H1 (cell line): ENCODE measurements around the gene FLT4. TPM values are rescaled to one million over a fixed set of nuclear protein-coding genes. Genes with fewer than 3 reads are reported as not detected.
A peak's percentile ranks its signal among the peaks of the same experiment; 100 is the strongest.

Experiments used
- CTCF ChIA-PET: fragments of 300-600 bp; sonication (Branson Sonifier 250); formaldehyde crosslinking; loops from one replicate; lab custom pipeline; 2021; ENCODE audit not compliant: partially characterized antibody; lab: Charles Lee
- POLR2A ChIA-PET: fragments of 300-600 bp; sonication (Branson Sonifier 250); formaldehyde crosslinking; loops from one replicate; lab custom pipeline; 2021; ENCODE audit warnings: inconsistent platforms; ENCODE audit not compliant: partially characterized antibody; lab: Charles Lee
- DNase-seq, 2 experiments: peaks; one replicate each; pipeline versions ENCODE4 v3.0.0 to v3.0.0-alpha.2; 2010 to 2022; ENCODE audit warnings: low spot score in 2 of 2, low read depth in 1 of 2, mixed read lengths in 1 of 2
- FAIRE-seq: peaks from 2 replicates; lab custom pipeline; 2011; peaks lifted over from hg19 to GRCh38; lab: Jason Lieb, UNC
- H2AFZ ChIP-seq: 2 replicates; pipeline ENCODE4 v1.8.1; 2012; ENCODE audit warnings: low read length, inconsistent platforms
- H2AK5ac ChIP-seq: 2 replicates; pipeline ENCODE4 v1.6.1; 2013; ENCODE audit warnings: low read depth, low read length
- H2BK120ac ChIP-seq: replicated peaks from 2 replicates; pipeline ENCODE3; 2013; ENCODE audit warnings: low read depth, low read length, inconsistent platforms
- H2BK12ac ChIP-seq: 2 replicates; pipeline ENCODE4 v1.6.1; 2013; ENCODE audit warnings: low read depth, low read length
- H2BK15ac ChIP-seq: 2 replicates; pipeline ENCODE4 v1.6.1; 2013; ENCODE audit warnings: low read length
- H2BK20ac ChIP-seq: 2 replicates; pipeline ENCODE4 v1.6.1; 2013; ENCODE audit warnings: low read length
- H2BK5ac ChIP-seq: 2 replicates; pipeline ENCODE4 v1.6.1; 2013; ENCODE audit warnings: low read depth, low read length
- H3K14ac ChIP-seq: 2 replicates; pipeline ENCODE4 v1.6.1; 2013; ENCODE audit warnings: inconsistent platforms; ENCODE audit not compliant: insufficient read length
- H3K18ac ChIP-seq: 2 replicates; pipeline ENCODE4 v1.6.1; 2013; ENCODE audit warnings: low read length; ENCODE audit errors: extremely low read depth
- H3K23ac ChIP-seq: 2 replicates; pipeline ENCODE4 v1.6.1; 2013; ENCODE audit warnings: inconsistent platforms; ENCODE audit not compliant: insufficient read length
- H3K23me2 ChIP-seq: 2 replicates; pipeline ENCODE4 v1.6.1; 2013; ENCODE audit warnings: low read depth, low read length
- H3K27ac ChIP-seq: 2 replicates; pipeline ENCODE4 v1.6.1; 2011; ENCODE audit warnings: low read depth, low read length, inconsistent platforms
- H3K27me3 ChIP-seq, 4 experiments: replicated peaks in 1 of 4; 1 replicate in 1 of 4; 2 replicates in 3 of 4; pipeline versions ENCODE4 v1.6.1 to v1.8.1; 2011 to 2013; ENCODE audit warnings: low read length in 3 of 4, mild to moderate bottlenecking in 3 of 4, inconsistent platforms in 2 of 4, mixed read lengths in 2 of 4, moderate library complexity in 1 of 4; ENCODE audit not compliant: control insufficient read depth in 3 of 4, insufficient read depth in 3 of 4; ENCODE audit errors: extremely low read depth in 1 of 4
- H3K36me3 ChIP-seq, 4 experiments: 2 replicates each; pipeline versions ENCODE4 v1.6.1 to v1.8.1; 2011 to 2013; ENCODE audit warnings: mild to moderate bottlenecking in 4 of 4, low read length in 3 of 4, moderate library complexity in 2 of 4, control low read depth in 1 of 4, inconsistent platforms in 1 of 4; ENCODE audit not compliant: insufficient read depth in 4 of 4, control insufficient read depth in 2 of 4
- H3K4ac ChIP-seq: replicated peaks from 2 replicates; pipeline ENCODE3; 2013; ENCODE audit warnings: low read length, low read depth, mixed read lengths, inconsistent platforms; ENCODE audit not compliant: insufficient read length
- H3K4me1 ChIP-seq, 4 experiments: replicated peaks in 1 of 4; 1 replicate in 1 of 4; 2 replicates in 3 of 4; pipeline versions ENCODE4 v1.6.1 to v1.8.1; 2011 to 2013; ENCODE audit warnings: low read length in 3 of 4, inconsistent platforms in 2 of 4, mixed read lengths in 1 of 4; ENCODE audit not compliant: insufficient read depth in 4 of 4, control insufficient read depth in 3 of 4
- H3K4me2 ChIP-seq, 2 experiments: 2 replicates each; pipeline versions ENCODE4 v1.6.1 to v1.8.1; 2011 to 2013; ENCODE audit warnings: low read depth in 2 of 2, low read length in 2 of 2, control low read depth in 1 of 2, inconsistent platforms in 1 of 2, mild to moderate bottlenecking in 1 of 2; ENCODE audit not compliant: insufficient read depth in 1 of 2
- H3K4me3 ChIP-seq, 4 experiments: fragments of 200-600, 300-600 bp in 1 of 4; sonication (generic), shearing (Covaris generic), sonication (Bioruptor Twin) in 1 of 4; 2 replicates each; pipeline versions ENCODE4 v1.5.1 to v1.8.1; 2011 to 2016; ENCODE audit warnings: low read length in 4 of 4, low read depth in 3 of 4, control low read depth in 2 of 4, inconsistent platforms in 2 of 4, mild to moderate bottlenecking in 2 of 4, mixed read lengths in 1 of 4, moderate library complexity in 1 of 4; ENCODE audit not compliant: insufficient read depth in 2 of 4; ENCODE audit errors: extremely low read depth in 1 of 4
- H3K56ac ChIP-seq: replicated peaks from 2 replicates; pipeline ENCODE3; 2013; ENCODE audit warnings: low read depth, mild to moderate bottlenecking, mixed read lengths, low read length, inconsistent platforms; ENCODE audit not compliant: insufficient read length
- H3K79me1 ChIP-seq: 2 replicates; pipeline ENCODE4 v1.6.1; 2013; ENCODE audit warnings: low read depth, low read length, control low read depth
- H3K79me2 ChIP-seq, 2 experiments: 2 replicates each; pipeline versions ENCODE4 v1.6.1 to v1.8.1; 2012 to 2013; ENCODE audit warnings: low read length in 2 of 2, mild to moderate bottlenecking in 2 of 2, inconsistent platforms in 1 of 2; ENCODE audit not compliant: insufficient read depth in 2 of 2, control insufficient read depth in 1 of 2
- H3K9ac ChIP-seq, 4 experiments: replicated peaks in 1 of 4; 1 replicate in 1 of 4; 2 replicates in 3 of 4; pipeline versions ENCODE4 v1.6.1 to v1.8.1; 2011 to 2013; ENCODE audit warnings: low read depth in 3 of 4, low read length in 3 of 4, control low read depth in 2 of 4, mild to moderate bottlenecking in 2 of 4, moderate library complexity in 2 of 4, inconsistent platforms in 1 of 4; ENCODE audit errors: extremely low read depth in 1 of 4
- H3K9me3 ChIP-seq, 2 experiments: 2 replicates each; pipeline versions ENCODE4 v1.6.1 to v1.8.1; 2012 to 2013; ENCODE audit warnings: mild to moderate bottlenecking in 2 of 2, moderate library complexity in 2 of 2, control low read depth in 1 of 2, inconsistent platforms in 1 of 2, low read depth in 1 of 2, low read length in 1 of 2, mixed read lengths in 1 of 2; ENCODE audit not compliant: insufficient read depth in 2 of 2
- H4K20me1 ChIP-seq, 2 experiments: replicated peaks in 1 of 2; 2 replicates each; pipeline versions ENCODE3 to v1.8.1; 2011 to 2013; ENCODE audit warnings: inconsistent platforms in 2 of 2, low read length in 2 of 2, mild to moderate bottlenecking in 1 of 2; ENCODE audit not compliant: insufficient read depth in 2 of 2, control insufficient read depth in 1 of 2
- H4K5ac ChIP-seq: 2 replicates; pipeline ENCODE4 v1.6.1; 2013; ENCODE audit warnings: low read length, low read depth, mixed read lengths, inconsistent platforms; ENCODE audit not compliant: insufficient read length
- H4K8ac ChIP-seq: 2 replicates; pipeline ENCODE4 v1.8.0; 2013; ENCODE audit warnings: mild to moderate bottlenecking, moderate library complexity, low read length, inconsistent platforms; ENCODE audit not compliant: insufficient read depth; ENCODE audit errors: extremely low read depth
- H4K91ac ChIP-seq: replicated peaks from 2 replicates; pipeline ENCODE3; 2013; ENCODE audit warnings: low read length, mixed read lengths, inconsistent platforms; ENCODE audit not compliant: insufficient read length
- EZH2 ChIP-seq: fragments of 200-600 bp; sonication (generic); IDR thresholded peaks from 2 replicates; pipeline ENCODE4 v1.7.1; 2012; ENCODE audit warnings: low read depth, mild to moderate bottlenecking, moderate library complexity, low read length, inconsistent platforms; ENCODE audit not compliant: severe bottlenecking
- POLR2A ChIP-seq, 2 experiments: IDR thresholded peaks; 1 replicate in 1 of 2; 2 replicates in 1 of 2; pipeline ENCODE4 v1.6.1; 2011; ENCODE audit warnings: low read depth in 2 of 2, low read length in 2 of 2, mild to moderate bottlenecking in 2 of 2; ENCODE audit errors: control extremely low read depth in 1 of 2
- WGBS, 2 experiments: shearing (Covaris generic) in 1 of 2; methylation state at CpG; one replicate each; pipeline versions ENCODE4 v1.1.6 to v1.1.7; 2013 to 2015; ENCODE audit warnings: low lambda C conversion rate in 2 of 2, mixed read lengths in 2 of 2, inconsistent platforms in 1 of 2, low coverage in 1 of 2, missing lambda C conversion rate in 1 of 2; ENCODE audit not compliant: insufficient replicate concordance in 2 of 2, insufficient coverage in 1 of 2, insufficient read length in 1 of 2; ENCODE audit errors: extremely low coverage in 1 of 2, missing lambda C conversion rate in 1 of 2; 5-methylcytosine and 5-hydroxymethylcytosine counted together
- polyA plus RNA-seq, 7 experiments: library from polyadenylated mRNA; depleted of rRNA in 3 of 7; stranded (reverse) in 5 of 7; unstranded in 2 of 7; fragments of >200 nt in 5 of 7; fragments of 200-250 nt in 2 of 7; gene quantifications; 1 replicate in 5 of 7; 2 replicates in 1 of 7; 4 replicates in 1 of 7; pipeline versions ENCODE4 v1.2.1 to v1.2.3, GENCODE V29; 2011 to 2013; ENCODE audit warnings: missing spikeins in 2 of 7, mixed read lengths in 2 of 7
- total RNA-seq: library from RNA; stranded (reverse); fragmentation: NEBNext Ultra II Directional; extraction: Animal tissue kit (Norgen Biotek cat#: 25700); gene quantifications from 2 replicates; pipeline ENCODE4 v1.2.1, GENCODE V29; 2021

Gene FLT4
- total and polyA plus RNA-seq, 2 of the 8 experiments (the other 6 are each of a cell fraction or from before 2014, with no cell fraction given) = 6.5 to 7.7 TPM

DNA sequence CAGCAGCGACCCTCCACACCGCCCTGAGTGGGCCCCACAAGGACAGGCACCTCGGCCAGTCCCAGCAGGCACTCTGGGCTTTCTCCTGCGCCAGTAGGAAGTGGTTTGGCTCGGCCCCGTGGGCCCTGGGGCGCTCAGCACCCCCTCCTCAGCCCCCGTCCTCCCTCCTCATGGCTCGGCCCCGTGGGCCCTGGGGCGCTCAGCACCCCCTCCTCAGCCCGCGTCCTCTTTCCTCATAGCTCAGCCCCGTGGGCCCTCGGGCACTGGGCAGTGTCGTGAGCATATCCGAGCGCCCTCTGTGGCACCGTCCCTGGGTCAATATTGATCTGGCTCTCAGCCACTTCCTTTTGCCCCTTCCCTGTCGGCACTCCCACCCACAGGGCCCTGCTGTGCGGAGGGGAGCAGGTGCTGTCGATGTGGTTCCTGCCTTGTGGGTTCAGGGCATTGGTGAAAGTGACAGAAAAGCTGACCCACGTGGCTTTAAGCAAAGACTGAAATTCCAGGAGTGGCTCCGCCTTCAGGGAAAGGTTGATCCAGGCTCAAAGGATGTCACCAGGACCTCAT is 52.6 kb downstream of the FLT4 start:
- CTCF ChIA-PET = interaction anchor here (1.1 to 2.4 kb wide), 4 partner anchors 9 to 54 kb away, joined by 3 to 14 read pairs (median 6); no protein-coding TSS in a partner anchor
- H4K20me1 ChIP-seq = peaks cover 0 to 2% of the 10 kb centered on the region in 2 experiments
- no peak overlapping the region for H3K14ac ChIP-seq
- no peak overlapping the region for H3K4ac ChIP-seq
- H2BK5ac ChIP-seq = no peak overlapping the region
- H3K9me3 ChIP-seq = no peaks in the 10 kb centered on the region
- H3K36me3 ChIP-seq = no peaks in the 10 kb centered on the region
- no peak overlapping the region for H2BK12ac ChIP-seq
- peaks cover 6% of the 10 kb centered on the region; the same call in 1 of the 2 replicates for H3K23me2 ChIP-seq
- POLR2A ChIA-PET = interaction anchor here (1.2 kb wide), 1 partner anchor 49 kb away, joined by 3 read pairs; no protein-coding TSS in a partner anchor
- H3K27me3 ChIP-seq = peaks cover 1 to 16% (median 12%) of the 10 kb centered on the region in 4 experiments; a peak in 6 of 7 replicates
- no peak overlapping the region for H3K9ac ChIP-seq
- no peak overlapping the region for H3K18ac ChIP-seq
- H2BK120ac ChIP-seq = no peak overlapping the region
- H3K27ac ChIP-seq = no peak overlapping the region
- no peak overlapping the region for H2AK5ac ChIP-seq
- H4K8ac ChIP-seq = no peak overlapping the region
- no peak overlapping the region for H3K56ac ChIP-seq
- H2BK15ac ChIP-seq = no peak overlapping the region
- 92% methylated on average over 24 of the region's 24 CpGs; no CpG with 5 or more reads in 1 of the 2 experiments for WGBS, 2 experiments
- no peaks in the 10 kb centered on the region for H3K79me1 ChIP-seq
- no peak overlapping the region for H3K4me2 ChIP-seq
- H4K5ac ChIP-seq = no peak overlapping the region
- no peak overlapping the region for H2AFZ ChIP-seq
- DNase-seq (peak in 1 of 2 experiments; percentile 41), FAIRE-seq (no peak)
- H3K79me2 ChIP-seq = no peaks in the 10 kb centered on the region
- H3K4me3 ChIP-seq = no peak overlapping the region
- no peaks in the 10 kb centered on the region; a peak in 1 of 7 replicates for H3K4me1 ChIP-seq
- H3K23ac ChIP-seq = no peak overlapping the region
- no peak overlapping the region for H2BK20ac ChIP-seq
- no peak overlapping the region for H4K91ac ChIP-seq
- TF ChIP-seq POLR2A (IDR thresholded peaks at IDR 0.05; ENCODE audit: control extremely low read depth in 1 of 2, low read depth in 2 of 2, low read length in 2 of 2) (no peak), EZH2 (no peak)
